H1 (cell line): ENCODE measurements around the gene VPS26A. TPM values are rescaled to one million over a fixed set of nuclear protein-coding genes. Genes with fewer than 3 reads are reported as not detected.
"Not testable (repeated sequence)": the region's sequence is repeated elsewhere in the genome, so short reads cannot be mapped to it uniquely, and the experiment has no call there.

Experiments used
- CTCF ChIA-PET: fragments of 300-600 bp; sonication (Branson Sonifier 250); formaldehyde crosslinking; loops from one replicate; lab custom pipeline; 2021; ENCODE audit not compliant: partially characterized antibody; lab: Charles Lee
- POLR2A ChIA-PET: fragments of 300-600 bp; sonication (Branson Sonifier 250); formaldehyde crosslinking; loops from one replicate; lab custom pipeline; 2021; ENCODE audit warnings: inconsistent platforms; ENCODE audit not compliant: partially characterized antibody; lab: Charles Lee
- DNase-seq, 2 experiments: peaks; one replicate each; pipeline versions ENCODE4 v3.0.0 to v3.0.0-alpha.2; 2010 to 2022; ENCODE audit warnings: low spot score in 2 of 2, low read depth in 1 of 2, mixed read lengths in 1 of 2
- FAIRE-seq: peaks from 2 replicates; lab custom pipeline; 2011; peaks lifted over from hg19 to GRCh38; lab: Jason Lieb, UNC
- H2AFZ ChIP-seq: 2 replicates; pipeline ENCODE4 v1.8.1; 2012; ENCODE audit warnings: low read length, inconsistent platforms
- H2AK5ac ChIP-seq: 2 replicates; pipeline ENCODE4 v1.6.1; 2013; ENCODE audit warnings: low read depth, low read length
- H2BK120ac ChIP-seq: replicated peaks from 2 replicates; pipeline ENCODE3; 2013; ENCODE audit warnings: low read depth, low read length, inconsistent platforms
- H2BK12ac ChIP-seq: 2 replicates; pipeline ENCODE4 v1.6.1; 2013; ENCODE audit warnings: low read depth, low read length
- H2BK15ac ChIP-seq: 2 replicates; pipeline ENCODE4 v1.6.1; 2013; ENCODE audit warnings: low read length
- H2BK20ac ChIP-seq: 2 replicates; pipeline ENCODE4 v1.6.1; 2013; ENCODE audit warnings: low read length
- H2BK5ac ChIP-seq: 2 replicates; pipeline ENCODE4 v1.6.1; 2013; ENCODE audit warnings: low read depth, low read length
- H3K14ac ChIP-seq: 2 replicates; pipeline ENCODE4 v1.6.1; 2013; ENCODE audit warnings: inconsistent platforms; ENCODE audit not compliant: insufficient read length
- H3K18ac ChIP-seq: 2 replicates; pipeline ENCODE4 v1.6.1; 2013; ENCODE audit warnings: low read length; ENCODE audit errors: extremely low read depth
- H3K23ac ChIP-seq: 2 replicates; pipeline ENCODE4 v1.6.1; 2013; ENCODE audit warnings: inconsistent platforms; ENCODE audit not compliant: insufficient read length
- H3K23me2 ChIP-seq: 2 replicates; pipeline ENCODE4 v1.6.1; 2013; ENCODE audit warnings: low read depth, low read length
- H3K27ac ChIP-seq: 2 replicates; pipeline ENCODE4 v1.6.1; 2011; ENCODE audit warnings: low read depth, low read length, inconsistent platforms
- H3K27me3 ChIP-seq, 4 experiments: replicated peaks in 1 of 4; 1 replicate in 1 of 4; 2 replicates in 3 of 4; pipeline versions ENCODE4 v1.6.1 to v1.8.1; 2011 to 2013; ENCODE audit warnings: low read length in 3 of 4, mild to moderate bottlenecking in 3 of 4, inconsistent platforms in 2 of 4, mixed read lengths in 2 of 4, moderate library complexity in 1 of 4; ENCODE audit not compliant: control insufficient read depth in 3 of 4, insufficient read depth in 3 of 4; ENCODE audit errors: extremely low read depth in 1 of 4
- H3K36me3 ChIP-seq, 4 experiments: 2 replicates each; pipeline versions ENCODE4 v1.6.1 to v1.8.1; 2011 to 2013; ENCODE audit warnings: mild to moderate bottlenecking in 4 of 4, low read length in 3 of 4, moderate library complexity in 2 of 4, control low read depth in 1 of 4, inconsistent platforms in 1 of 4; ENCODE audit not compliant: insufficient read depth in 4 of 4, control insufficient read depth in 2 of 4
- H3K4ac ChIP-seq: replicated peaks from 2 replicates; pipeline ENCODE3; 2013; ENCODE audit warnings: low read length, low read depth, mixed read lengths, inconsistent platforms; ENCODE audit not compliant: insufficient read length
- H3K4me1 ChIP-seq, 4 experiments: replicated peaks in 1 of 4; 1 replicate in 1 of 4; 2 replicates in 3 of 4; pipeline versions ENCODE4 v1.6.1 to v1.8.1; 2011 to 2013; ENCODE audit warnings: low read length in 3 of 4, inconsistent platforms in 2 of 4, mixed read lengths in 1 of 4; ENCODE audit not compliant: insufficient read depth in 4 of 4, control insufficient read depth in 3 of 4
- H3K4me2 ChIP-seq, 2 experiments: 2 replicates each; pipeline versions ENCODE4 v1.6.1 to v1.8.1; 2011 to 2013; ENCODE audit warnings: low read depth in 2 of 2, low read length in 2 of 2, control low read depth in 1 of 2, inconsistent platforms in 1 of 2, mild to moderate bottlenecking in 1 of 2; ENCODE audit not compliant: insufficient read depth in 1 of 2
- H3K4me3 ChIP-seq, 4 experiments: fragments of 200-600, 300-600 bp in 1 of 4; sonication (generic), shearing (Covaris generic), sonication (Bioruptor Twin) in 1 of 4; 2 replicates each; pipeline versions ENCODE4 v1.5.1 to v1.8.1; 2011 to 2016; ENCODE audit warnings: low read length in 4 of 4, low read depth in 3 of 4, control low read depth in 2 of 4, inconsistent platforms in 2 of 4, mild to moderate bottlenecking in 2 of 4, mixed read lengths in 1 of 4, moderate library complexity in 1 of 4; ENCODE audit not compliant: insufficient read depth in 2 of 4; ENCODE audit errors: extremely low read depth in 1 of 4
- H3K56ac ChIP-seq: replicated peaks from 2 replicates; pipeline ENCODE3; 2013; ENCODE audit warnings: low read depth, mild to moderate bottlenecking, mixed read lengths, low read length, inconsistent platforms; ENCODE audit not compliant: insufficient read length
- H3K79me1 ChIP-seq: 2 replicates; pipeline ENCODE4 v1.6.1; 2013; ENCODE audit warnings: low read depth, low read length, control low read depth
- H3K79me2 ChIP-seq, 2 experiments: 2 replicates each; pipeline versions ENCODE4 v1.6.1 to v1.8.1; 2012 to 2013; ENCODE audit warnings: low read length in 2 of 2, mild to moderate bottlenecking in 2 of 2, inconsistent platforms in 1 of 2; ENCODE audit not compliant: insufficient read depth in 2 of 2, control insufficient read depth in 1 of 2
- H3K9ac ChIP-seq, 4 experiments: replicated peaks in 1 of 4; 1 replicate in 1 of 4; 2 replicates in 3 of 4; pipeline versions ENCODE4 v1.6.1 to v1.8.1; 2011 to 2013; ENCODE audit warnings: low read depth in 3 of 4, low read length in 3 of 4, control low read depth in 2 of 4, mild to moderate bottlenecking in 2 of 4, moderate library complexity in 2 of 4, inconsistent platforms in 1 of 4; ENCODE audit errors: extremely low read depth in 1 of 4
- H3K9me3 ChIP-seq, 2 experiments: 2 replicates each; pipeline versions ENCODE4 v1.6.1 to v1.8.1; 2012 to 2013; ENCODE audit warnings: mild to moderate bottlenecking in 2 of 2, moderate library complexity in 2 of 2, control low read depth in 1 of 2, inconsistent platforms in 1 of 2, low read depth in 1 of 2, low read length in 1 of 2, mixed read lengths in 1 of 2; ENCODE audit not compliant: insufficient read depth in 2 of 2
- H4K20me1 ChIP-seq, 2 experiments: replicated peaks in 1 of 2; 2 replicates each; pipeline versions ENCODE3 to v1.8.1; 2011 to 2013; ENCODE audit warnings: inconsistent platforms in 2 of 2, low read length in 2 of 2, mild to moderate bottlenecking in 1 of 2; ENCODE audit not compliant: insufficient read depth in 2 of 2, control insufficient read depth in 1 of 2
- H4K5ac ChIP-seq: 2 replicates; pipeline ENCODE4 v1.6.1; 2013; ENCODE audit warnings: low read length, low read depth, mixed read lengths, inconsistent platforms; ENCODE audit not compliant: insufficient read length
- H4K8ac ChIP-seq: 2 replicates; pipeline ENCODE4 v1.8.0; 2013; ENCODE audit warnings: mild to moderate bottlenecking, moderate library complexity, low read length, inconsistent platforms; ENCODE audit not compliant: insufficient read depth; ENCODE audit errors: extremely low read depth
- H4K91ac ChIP-seq: replicated peaks from 2 replicates; pipeline ENCODE3; 2013; ENCODE audit warnings: low read length, mixed read lengths, inconsistent platforms; ENCODE audit not compliant: insufficient read length
- EGR1 ChIP-seq: IDR thresholded peaks from 2 replicates; pipeline ENCODE4 v1.6.1; 2011; ENCODE audit warnings: low read depth, low read length, borderline replicate concordance
- GABPA ChIP-seq: IDR thresholded peaks from 2 replicates; pipeline ENCODE4 v1.6.1; 2011; ENCODE audit warnings: mild to moderate bottlenecking, low read length, moderate library complexity, borderline replicate concordance; ENCODE audit not compliant: insufficient read depth
- HDAC6 ChIP-seq: IDR thresholded peaks from one replicate; pipeline ENCODE4 v1.7.1; 2012; ENCODE audit warnings: low read depth, mild to moderate bottlenecking, inconsistent platforms, low read length, moderate library complexity
- RBBP5 ChIP-seq: IDR thresholded peaks from 2 replicates; pipeline ENCODE4 v1.7.1; 2012; ENCODE audit warnings: low read depth, mild to moderate bottlenecking, inconsistent platforms, low read length, moderate library complexity, borderline replicate concordance
- RFX5 ChIP-seq: IDR thresholded peaks from 2 replicates; pipeline ENCODE4 v1.6.1; 2011; ENCODE audit warnings: low read depth, low read length, improper control_type of control experiment, borderline replicate concordance
- SRF ChIP-seq: IDR thresholded peaks from 2 replicates; pipeline ENCODE4 v1.6.1; 2011; ENCODE audit warnings: mild to moderate bottlenecking, low read depth, low read length, moderate library complexity
- TEAD4 ChIP-seq: IDR thresholded peaks from 2 replicates; pipeline ENCODE4 v1.6.1; 2012; ENCODE audit warnings: low read depth, low read length, inconsistent platforms, mixed read lengths
- WGBS, 2 experiments: shearing (Covaris generic) in 1 of 2; methylation state at CpG; one replicate each; pipeline versions ENCODE4 v1.1.6 to v1.1.7; 2013 to 2015; ENCODE audit warnings: low lambda C conversion rate in 2 of 2, mixed read lengths in 2 of 2, inconsistent platforms in 1 of 2, low coverage in 1 of 2, missing lambda C conversion rate in 1 of 2; ENCODE audit not compliant: insufficient replicate concordance in 2 of 2, insufficient coverage in 1 of 2, insufficient read length in 1 of 2; ENCODE audit errors: extremely low coverage in 1 of 2, missing lambda C conversion rate in 1 of 2; 5-methylcytosine and 5-hydroxymethylcytosine counted together
- polyA plus RNA-seq, 7 experiments: library from polyadenylated mRNA; depleted of rRNA in 3 of 7; stranded (reverse) in 5 of 7; unstranded in 2 of 7; fragments of >200 nt in 5 of 7; fragments of 200-250 nt in 2 of 7; gene quantifications; 1 replicate in 5 of 7; 2 replicates in 1 of 7; 4 replicates in 1 of 7; pipeline versions ENCODE4 v1.2.1 to v1.2.3, GENCODE V29; 2011 to 2013; ENCODE audit warnings: missing spikeins in 2 of 7, mixed read lengths in 2 of 7
- total RNA-seq: library from RNA; stranded (reverse); fragmentation: NEBNext Ultra II Directional; extraction: Animal tissue kit (Norgen Biotek cat#: 25700); gene quantifications from 2 replicates; pipeline ENCODE4 v1.2.1, GENCODE V29; 2021
- TF ChIP-seq, protein P1 (sequence below): IDR thresholded peaks from 2 replicates; pipeline ENCODE4 v1.6.1; 2012; ENCODE audit warnings: low read length, inconsistent platforms

The VPS26A gene
- total and polyA plus RNA-seq, 2 of the 8 experiments (the other 6 are each of a cell fraction or from before 2014, with no cell fraction given) = 10.7 to 44.8 TPM

- TF ChIP-seq HDAC6 (no peak), SRF (no peak), GABPA (no peak), EGR1 (no peak), RBBP5 (no peak), RFX5 (no peak), TEAD4 (no peak)
- TF ChIP-seq, protein P1, sequence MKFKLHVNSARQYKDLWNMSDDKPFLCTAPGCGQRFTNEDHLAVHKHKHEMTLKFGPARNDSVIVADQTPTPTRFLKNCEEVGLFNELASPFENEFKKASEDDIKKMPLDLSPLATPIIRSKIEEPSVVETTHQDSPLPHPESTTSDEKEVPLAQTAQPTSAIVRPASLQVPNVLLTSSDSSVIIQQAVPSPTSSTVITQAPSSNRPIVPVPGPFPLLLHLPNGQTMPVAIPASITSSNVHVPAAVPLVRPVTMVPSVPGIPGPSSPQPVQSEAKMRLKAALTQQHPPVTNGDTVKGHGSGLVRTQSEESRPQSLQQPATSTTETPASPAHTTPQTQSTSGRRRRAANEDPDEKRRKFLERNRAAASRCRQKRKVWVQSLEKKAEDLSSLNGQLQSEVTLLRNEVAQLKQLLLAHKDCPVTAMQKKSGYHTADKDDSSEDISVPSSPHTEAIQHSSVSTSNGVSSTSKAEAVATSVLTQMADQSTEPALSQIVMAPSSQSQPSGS = no peak
Measured at GRCh38 chr10:69172241-69172982, 48.4 kb downstream of the VPS26A start (continued).

GRCh38 chr10:69175326-69175725 lies 51.3 kb downstream of the VPS26A start:
- H2AFZ ChIP-seq, H3K18ac ChIP-seq, H2BK120ac ChIP-seq, H3K23me2 ChIP-seq, H2BK5ac ChIP-seq, H2BK15ac ChIP-seq, H4K91ac ChIP-seq, H2BK12ac ChIP-seq, H2BK20ac ChIP-seq, H3K4me1 ChIP-seq, H3K23ac ChIP-seq, H3K79me1 ChIP-seq, H4K5ac ChIP-seq, H4K20me1 ChIP-seq, H3K56ac ChIP-seq, H3K4ac ChIP-seq, H3K9ac ChIP-seq, H3K9me3 ChIP-seq, H4K8ac ChIP-seq, H3K4me3 ChIP-seq, H3K14ac ChIP-seq, H3K36me3 ChIP-seq, H3K27ac ChIP-seq, H2AK5ac ChIP-seq, H3K4me2 ChIP-seq, FAIRE-seq, H3K79me2 ChIP-seq, H3K27me3 ChIP-seq, DNase-seq: not testable (repeated sequence)
- WGBS, 2 experiments = 97% methylated on average over 4 of the region's 4 CpGs; no CpG with 5 or more reads in 1 of the 2 experiments
- POLR2A ChIA-PET = interaction anchor here (1.2 to 1.9 kb wide), 2 partner anchors 8 to 51 kb away, joined by 3 to 6 read pairs; no protein-coding TSS in a partner anchor
- CTCF ChIA-PET = interaction anchor here (0.7 to 1.3 kb wide), 4 partner anchors 21 to 189 kb away, joined by 3 to 5 read pairs (median 3); no protein-coding TSS in a partner anchor
